Measurements from ENCODE around the gene DGCR2.
"Not testable (repeated sequence)": the region's sequence is repeated elsewhere in the genome, so short reads cannot be mapped to it uniquely, and the experiment has no call there.

- TF ChIP-seq CTCF (IDR thresholded peaks at IDR 0.05; ENCODE audit: poor library complexity, severe bottlenecking); POLR2AphosphoS5 (IDR thresholded peaks at IDR 0.05); RAD21 (conservative IDR thresholded peaks at IDR 0.05); EZH2 (IDR thresholded peaks at IDR 0.05; ENCODE audit: borderline replicate concordance, insufficient read depth, low read length, poor library complexity, severe bottlenecking); MXI1 (conservative IDR thresholded peaks at IDR 0.05; ENCODE audit: poor library complexity, severe bottlenecking); EP300 (conservative IDR thresholded peaks at IDR 0.05; ENCODE audit: poor library complexity, severe bottlenecking): not testable (repeated sequence)
- TF ChIP-seq, protein P1, sequence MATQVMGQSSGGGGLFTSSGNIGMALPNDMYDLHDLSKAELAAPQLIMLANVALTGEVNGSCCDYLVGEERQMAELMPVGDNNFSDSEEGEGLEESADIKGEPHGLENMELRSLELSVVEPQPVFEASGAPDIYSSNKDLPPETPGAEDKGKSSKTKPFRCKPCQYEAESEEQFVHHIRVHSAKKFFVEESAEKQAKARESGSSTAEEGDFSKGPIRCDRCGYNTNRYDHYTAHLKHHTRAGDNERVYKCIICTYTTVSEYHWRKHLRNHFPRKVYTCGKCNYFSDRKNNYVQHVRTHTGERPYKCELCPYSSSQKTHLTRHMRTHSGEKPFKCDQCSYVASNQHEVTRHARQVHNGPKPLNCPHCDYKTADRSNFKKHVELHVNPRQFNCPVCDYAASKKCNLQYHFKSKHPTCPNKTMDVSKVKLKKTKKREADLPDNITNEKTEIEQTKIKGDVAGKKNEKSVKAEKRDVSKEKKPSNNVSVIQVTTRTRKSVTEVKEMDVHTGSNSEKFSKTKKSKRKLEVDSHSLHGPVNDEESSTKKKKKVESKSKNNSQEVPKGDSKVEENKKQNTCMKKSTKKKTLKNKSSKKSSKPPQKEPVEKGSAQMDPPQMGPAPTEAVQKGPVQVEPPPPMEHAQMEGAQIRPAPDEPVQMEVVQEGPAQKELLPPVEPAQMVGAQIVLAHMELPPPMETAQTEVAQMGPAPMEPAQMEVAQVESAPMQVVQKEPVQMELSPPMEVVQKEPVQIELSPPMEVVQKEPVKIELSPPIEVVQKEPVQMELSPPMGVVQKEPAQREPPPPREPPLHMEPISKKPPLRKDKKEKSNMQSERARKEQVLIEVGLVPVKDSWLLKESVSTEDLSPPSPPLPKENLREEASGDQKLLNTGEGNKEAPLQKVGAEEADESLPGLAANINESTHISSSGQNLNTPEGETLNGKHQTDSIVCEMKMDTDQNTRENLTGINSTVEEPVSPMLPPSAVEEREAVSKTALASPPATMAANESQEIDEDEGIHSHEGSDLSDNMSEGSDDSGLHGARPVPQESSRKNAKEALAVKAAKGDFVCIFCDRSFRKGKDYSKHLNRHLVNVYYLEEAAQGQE (IDR thresholded peaks at IDR 0.05; ENCODE audit: borderline replicate concordance) = not testable (repeated sequence)
Observed at GRCh38 chr22:19158649-19159048, 36.4 kb upstream of the DGCR2 start.
